HCT116 (cell line): Measurements from ENCODE around the gene PDK2. TPM values are rescaled to one million over a fixed set of nuclear protein-coding genes. Genes with fewer than 3 reads are reported as not detected.

ENCODE experiments used
- ATAC-seq: fragments of 200-7000 bp; cut with Tn5 transposase; 2 replicates; pipeline ENCODE4 v1.9.1; 2020; ENCODE audit warnings: mild to moderate bottlenecking, moderate library complexity
- BruUV-seq: library from RNA; stranded (reverse); fragments of 400-500 nt; replicated peaks from 2 replicates; lab custom pipeline; 2021; lab: Mats Ljungman, UMichigan
- CTCF ChIA-PET: fragments of 300-600 bp; sonication (Branson Sonifier 250); formaldehyde crosslinking; loops from one replicate; lab custom pipeline; 2021; ENCODE audit warnings: antibody characterized with exemption; lab: Charles Lee
- POLR2A ChIA-PET: fragments of 300-600, 350-600 bp; sonication (Branson Sonifier 250); formaldehyde crosslinking; loops from one replicate; lab custom pipeline; 2021; ENCODE audit warnings: antibody characterized with exemption; lab: Charles Lee
- RAD21 ChIA-PET, 2 experiments: fragments of 300-600 bp; sonication (Branson Sonifier 250); formaldehyde crosslinking; loops; one replicate each; lab custom pipeline; 2023; ENCODE audit warnings: low total read pairs in 2 of 2; ENCODE audit not compliant: uncharacterized antibody in 2 of 2, unreplicated experiment in 2 of 2, low non-redundant PET in 1 of 2; lab: Charles Lee
- DNase-seq: peaks from one replicate; pipeline ENCODE4 v3.0.0-alpha.2; 2010; ENCODE audit warnings: low read depth, low spot score
- H2AFZ ChIP-seq: fragments of 200-600 bp; shearing (Covaris generic), sonication (generic); 2 replicates; pipeline ENCODE4 v1.6.1; 2017; ENCODE audit warnings: low read depth, mixed run types, mixed read lengths, antibody characterized with exemption, low read length; ENCODE audit not compliant: poor library complexity, severe bottlenecking
- H3K27ac ChIP-seq: 2 replicates; pipeline ENCODE4 v1.5.1; 2012; ENCODE audit warnings: low read depth, low read length
- H3K27me3 ChIP-seq: fragments of 200-600 bp; sonication (generic); 2 replicates; pipeline ENCODE4 v1.6.1; 2016; ENCODE audit warnings: mixed run types, low read length, mixed read lengths; ENCODE audit not compliant: insufficient read depth
- H3K36me3 ChIP-seq, 2 experiments: fragments of 200-500 bp in 1 of 2; fragments of 200-600 bp in 1 of 2; sonication (Bioruptor generic) in 1 of 2; sonication (generic) in 1 of 2; 2 replicates each; pipeline versions ENCODE4 v1.5.1 to v1.6.1; 2014 to 2016; ENCODE audit warnings: low read length in 2 of 2, inconsistent platforms in 1 of 2, mixed read lengths in 1 of 2, mixed run types in 1 of 2; ENCODE audit not compliant: insufficient read depth in 2 of 2, control insufficient read depth in 1 of 2
- H3K4me1 ChIP-seq, 2 experiments: fragments of 200-600 bp in 1 of 2; sonication (generic) in 1 of 2; 2 replicates each; pipeline versions ENCODE4 v1.5.1 to v1.6.1; 2012 to 2017; ENCODE audit warnings: low read length in 2 of 2, inconsistent platforms in 1 of 2, mild to moderate bottlenecking in 1 of 2, mixed read lengths in 1 of 2, mixed run types in 1 of 2, moderate library complexity in 1 of 2; ENCODE audit not compliant: insufficient read depth in 2 of 2, control insufficient read depth in 1 of 2
- H3K4me2 ChIP-seq: fragments of 200-600 bp; sonication (generic); 2 replicates; pipeline ENCODE4 v1.6.1; 2017; ENCODE audit warnings: mixed run types, low read length, mixed read lengths
- H3K4me3 ChIP-seq, 2 experiments: fragments of 200-600 bp in 1 of 2; sonication (generic) in 1 of 2; replicated peaks in 1 of 2; 2 replicates each; pipeline ENCODE4 v1.5.1; 2011 to 2016; ENCODE audit warnings: low read length in 2 of 2, control low read depth in 1 of 2, low read depth in 1 of 2, mild to moderate bottlenecking in 1 of 2, mixed read lengths in 1 of 2, mixed run types in 1 of 2
- H3K79me2 ChIP-seq: fragments of 200-600 bp; sonication (generic); 2 replicates; pipeline ENCODE4 v1.6.1; 2017; ENCODE audit warnings: mild to moderate bottlenecking, mixed run types, low read length, moderate library complexity, mixed read lengths; ENCODE audit not compliant: insufficient read depth
- H3K9ac ChIP-seq: fragments of 200-600 bp; sonication (generic); 2 replicates; pipeline ENCODE4 v1.6.1; 2016; ENCODE audit warnings: low read length, mixed read lengths
- H3K9me2 ChIP-seq: fragments of 200-600 bp; sonication (generic), shearing (Covaris generic); 2 replicates; pipeline ENCODE4 v1.6.1; 2017; ENCODE audit warnings: mixed run types, mild to moderate bottlenecking, moderate library complexity; ENCODE audit not compliant: insufficient read depth
- H3K9me3 ChIP-seq, 2 experiments: fragments of 200-500 bp in 1 of 2; fragments of 200-600 bp in 1 of 2; sonication (Bioruptor generic) in 1 of 2; sonication (generic) in 1 of 2; 2 replicates each; pipeline ENCODE4 v1.6.1; 2014 to 2017; ENCODE audit warnings: low read length in 2 of 2, mixed read lengths in 2 of 2, inconsistent platforms in 1 of 2, low read depth in 1 of 2, mild to moderate bottlenecking in 1 of 2, mixed run types in 1 of 2, moderate library complexity in 1 of 2; ENCODE audit not compliant: control insufficient read depth in 1 of 2, insufficient read depth in 1 of 2
- H4K20me1 ChIP-seq: fragments of 200-600 bp; sonication (generic), shearing (Covaris generic); 2 replicates; pipeline ENCODE4 v1.6.1; 2017; ENCODE audit warnings: mixed run types, mild to moderate bottlenecking, moderate library complexity; ENCODE audit not compliant: insufficient read depth
- JUND ChIP-seq: IDR thresholded peaks from 2 replicates; pipeline ENCODE4 v1.6.1; 2012
- POLR2A ChIP-seq: IDR thresholded peaks from 2 replicates; pipeline ENCODE4 v1.7.0; 2011; ENCODE audit warnings: borderline replicate concordance; ENCODE audit not compliant: insufficient read depth, insufficient read length; ENCODE audit errors: extremely low read depth
- RAD21 ChIP-seq: IDR thresholded peaks from 2 replicates; pipeline ENCODE4 v1.6.1; 2012; ENCODE audit warnings: low read depth, mild to moderate bottlenecking
- intact Hi-C: fragments of 100-400 bp; cut with micrococcal nuclease; formaldehyde crosslinking; loops from 2 replicates; pipeline ENCODE4 v1.10.0; 2022
- total RNA-seq: library from RNA; stranded (reverse); gene quantifications from one replicate; pipeline ENCODE4 v1.2.1, GENCODE V29; 2021; ENCODE audit not compliant: unreplicated experiment
- TF ChIP-seq, protein P1 (sequence below): IDR thresholded peaks from 2 replicates; pipeline ENCODE4 v1.6.1; 2012; ENCODE audit warnings: low read depth
- TF ChIP-seq, protein P2 (sequence below): IDR thresholded peaks from 2 replicates; pipeline ENCODE4 v1.6.1; 2012
- TF ChIP-seq, protein P3 (sequence below): IDR thresholded peaks from 2 replicates; pipeline ENCODE4 v1.6.1; 2011; ENCODE audit warnings: mild to moderate bottlenecking, low read length, moderate library complexity; ENCODE audit not compliant: insufficient replicate concordance; ENCODE audit errors: extremely low read depth
- TF ChIP-seq, protein P4 (sequence below), 3 experiments: fragments of 200-600 bp in 1 of 3; sonication (generic) in 1 of 3; IDR thresholded peaks in 2 of 3; conservative IDR thresholded peaks in 1 of 3; 2 replicates each; pipeline ENCODE4 v1.5.1; 2012 to 2017; ENCODE audit warnings: low read depth in 2 of 3, low read length in 2 of 3, antibody characterized with exemption in 1 of 3, borderline replicate concordance in 1 of 3, control low read depth in 1 of 3, mild to moderate bottlenecking in 1 of 3, mixed read lengths in 1 of 3, mixed run types in 1 of 3, moderate library complexity in 1 of 3; ENCODE audit not compliant: insufficient read depth in 1 of 3

PDK2 gene
- total RNA-seq, 1 experiment from 2014 or later = 39.1 TPM

DNA sequence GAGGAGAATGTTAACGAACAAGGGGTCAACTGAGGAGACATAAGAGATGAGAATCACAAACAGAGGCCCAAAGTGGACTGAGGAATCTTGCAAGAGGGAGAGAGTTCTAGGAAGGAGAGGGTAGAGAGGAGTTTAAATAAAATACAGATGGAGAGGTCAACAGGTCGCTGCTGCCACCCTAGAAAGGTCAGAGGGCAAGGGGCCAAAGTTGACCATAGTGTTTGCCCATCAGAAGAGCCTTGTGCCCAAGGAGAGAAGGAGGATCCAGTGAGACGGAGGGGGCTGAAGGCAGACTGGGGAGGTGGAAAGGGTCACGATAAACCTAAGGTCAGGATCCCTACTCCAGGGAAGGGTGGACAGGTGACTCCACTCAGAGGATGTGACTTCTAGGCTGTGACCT is 46.2 kb upstream of the PDK2 start:
- ATAC-seq (no peak), DNase-seq (no peak)
- BruUV-seq = no TSS peak
- Histone ChIP-seq H3K4me2 (peak overlapping the region; percentile 87), H3K4me1 (peaks cover 68 to 81% of the 10 kb centered on the region in 2 experiments), H3K27ac (0 out of 2 replicates have a peak overlapping the region, but pooled peaks have one; percentile 93), H3K4me3 (no peak overlapping the region), H3K9ac (no peak overlapping the region), H3K9me3 (no peaks in the 10 kb centered on the region), H3K9me2 (no peaks in the 10 kb centered on the region), H2AFZ (no peak overlapping the region), H3K36me3 (no peaks in the 10 kb centered on the region), H3K27me3 (no peaks in the 10 kb centered on the region), H4K20me1 (no peaks in the 10 kb centered on the region), H3K79me2 (no peaks in the 10 kb centered on the region)
- ChIA-PET RAD21 (no interaction called here), POLR2A (interaction anchor here (1.3 kb wide), 1 partner anchor 12 kb away, joined by 9 read pairs; no protein-coding TSS in a partner anchor), CTCF (interaction anchor here (1.4 kb wide), 1 partner anchor 22 kb away, joined by 7 read pairs; no protein-coding TSS in a partner anchor)
- TF ChIP-seq, protein P1, sequence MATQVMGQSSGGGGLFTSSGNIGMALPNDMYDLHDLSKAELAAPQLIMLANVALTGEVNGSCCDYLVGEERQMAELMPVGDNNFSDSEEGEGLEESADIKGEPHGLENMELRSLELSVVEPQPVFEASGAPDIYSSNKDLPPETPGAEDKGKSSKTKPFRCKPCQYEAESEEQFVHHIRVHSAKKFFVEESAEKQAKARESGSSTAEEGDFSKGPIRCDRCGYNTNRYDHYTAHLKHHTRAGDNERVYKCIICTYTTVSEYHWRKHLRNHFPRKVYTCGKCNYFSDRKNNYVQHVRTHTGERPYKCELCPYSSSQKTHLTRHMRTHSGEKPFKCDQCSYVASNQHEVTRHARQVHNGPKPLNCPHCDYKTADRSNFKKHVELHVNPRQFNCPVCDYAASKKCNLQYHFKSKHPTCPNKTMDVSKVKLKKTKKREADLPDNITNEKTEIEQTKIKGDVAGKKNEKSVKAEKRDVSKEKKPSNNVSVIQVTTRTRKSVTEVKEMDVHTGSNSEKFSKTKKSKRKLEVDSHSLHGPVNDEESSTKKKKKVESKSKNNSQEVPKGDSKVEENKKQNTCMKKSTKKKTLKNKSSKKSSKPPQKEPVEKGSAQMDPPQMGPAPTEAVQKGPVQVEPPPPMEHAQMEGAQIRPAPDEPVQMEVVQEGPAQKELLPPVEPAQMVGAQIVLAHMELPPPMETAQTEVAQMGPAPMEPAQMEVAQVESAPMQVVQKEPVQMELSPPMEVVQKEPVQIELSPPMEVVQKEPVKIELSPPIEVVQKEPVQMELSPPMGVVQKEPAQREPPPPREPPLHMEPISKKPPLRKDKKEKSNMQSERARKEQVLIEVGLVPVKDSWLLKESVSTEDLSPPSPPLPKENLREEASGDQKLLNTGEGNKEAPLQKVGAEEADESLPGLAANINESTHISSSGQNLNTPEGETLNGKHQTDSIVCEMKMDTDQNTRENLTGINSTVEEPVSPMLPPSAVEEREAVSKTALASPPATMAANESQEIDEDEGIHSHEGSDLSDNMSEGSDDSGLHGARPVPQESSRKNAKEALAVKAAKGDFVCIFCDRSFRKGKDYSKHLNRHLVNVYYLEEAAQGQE = no peak
- no peak for TF ChIP-seq JUND
- TF ChIP-seq, protein P2, sequence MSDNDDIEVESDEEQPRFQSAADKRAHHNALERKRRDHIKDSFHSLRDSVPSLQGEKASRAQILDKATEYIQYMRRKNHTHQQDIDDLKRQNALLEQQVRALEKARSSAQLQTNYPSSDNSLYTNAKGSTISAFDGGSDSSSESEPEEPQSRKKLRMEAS = no peak
- no peak for TF ChIP-seq POLR2A
- TF ChIP-seq RAD21 = no peak
- TF ChIP-seq, protein P3, sequence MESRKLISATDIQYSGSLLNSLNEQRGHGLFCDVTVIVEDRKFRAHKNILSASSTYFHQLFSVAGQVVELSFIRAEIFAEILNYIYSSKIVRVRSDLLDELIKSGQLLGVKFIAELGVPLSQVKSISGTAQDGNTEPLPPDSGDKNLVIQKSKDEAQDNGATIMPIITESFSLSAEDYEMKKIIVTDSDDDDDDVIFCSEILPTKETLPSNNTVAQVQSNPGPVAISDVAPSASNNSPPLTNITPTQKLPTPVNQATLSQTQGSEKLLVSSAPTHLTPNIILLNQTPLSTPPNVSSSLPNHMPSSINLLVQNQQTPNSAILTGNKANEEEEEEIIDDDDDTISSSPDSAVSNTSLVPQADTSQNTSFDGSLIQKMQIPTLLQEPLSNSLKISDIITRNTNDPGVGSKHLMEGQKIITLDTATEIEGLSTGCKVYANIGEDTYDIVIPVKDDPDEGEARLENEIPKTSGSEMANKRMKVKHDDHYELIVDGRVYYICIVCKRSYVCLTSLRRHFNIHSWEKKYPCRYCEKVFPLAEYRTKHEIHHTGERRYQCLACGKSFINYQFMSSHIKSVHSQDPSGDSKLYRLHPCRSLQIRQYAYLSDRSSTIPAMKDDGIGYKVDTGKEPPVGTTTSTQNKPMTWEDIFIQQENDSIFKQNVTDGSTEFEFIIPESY = no peak
- TF ChIP-seq, protein P4, sequence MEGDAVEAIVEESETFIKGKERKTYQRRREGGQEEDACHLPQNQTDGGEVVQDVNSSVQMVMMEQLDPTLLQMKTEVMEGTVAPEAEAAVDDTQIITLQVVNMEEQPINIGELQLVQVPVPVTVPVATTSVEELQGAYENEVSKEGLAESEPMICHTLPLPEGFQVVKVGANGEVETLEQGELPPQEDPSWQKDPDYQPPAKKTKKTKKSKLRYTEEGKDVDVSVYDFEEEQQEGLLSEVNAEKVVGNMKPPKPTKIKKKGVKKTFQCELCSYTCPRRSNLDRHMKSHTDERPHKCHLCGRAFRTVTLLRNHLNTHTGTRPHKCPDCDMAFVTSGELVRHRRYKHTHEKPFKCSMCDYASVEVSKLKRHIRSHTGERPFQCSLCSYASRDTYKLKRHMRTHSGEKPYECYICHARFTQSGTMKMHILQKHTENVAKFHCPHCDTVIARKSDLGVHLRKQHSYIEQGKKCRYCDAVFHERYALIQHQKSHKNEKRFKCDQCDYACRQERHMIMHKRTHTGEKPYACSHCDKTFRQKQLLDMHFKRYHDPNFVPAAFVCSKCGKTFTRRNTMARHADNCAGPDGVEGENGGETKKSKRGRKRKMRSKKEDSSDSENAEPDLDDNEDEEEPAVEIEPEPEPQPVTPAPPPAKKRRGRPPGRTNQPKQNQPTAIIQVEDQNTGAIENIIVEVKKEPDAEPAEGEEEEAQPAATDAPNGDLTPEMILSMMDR (IDR thresholded peaks at IDR 0.05 in 2 of 3, conservative IDR thresholded peaks at IDR 0.05 in 1 of 3; ENCODE audit: borderline replicate concordance in 1 of 3, insufficient read depth in 1 of 3, low read depth in 2 of 3, low read length in 2 of 3) = no peak
- intact Hi-C loops = no loop called here
